ELF-1 (cell line): Measurements from ENCODE around the gene GCH1.
"Not testable (repeated sequence)": the region's sequence is repeated elsewhere in the genome, so short reads cannot be mapped to it uniquely, and the experiment has no call there.

Experiments
- DNase-seq: peaks from one replicate; pipeline ENCODE4 v3.0.0-alpha.2; 2016; ENCODE audit warnings: low read depth, low spot score

GCH1 gene

GRCh38 chr14:54902521-54903420 lies at the start of gene GCH1:
Gene GCH1, minus strand, starts transcription at chr14:54902826. Its CDS starts 163 bp downstream, at chr14:54902663.
- peak; percentile 91 for DNase-seq

GRCh38 chr14:54947230-54947629 lies 44.6 kb upstream of the GCH1 start:
- DNase-seq: no peak

- no peak for DNase-seq
Observed at GRCh38 chr14:54946500-54946899, 43.9 kb upstream of the GCH1 start.

- DNase-seq: no peak
Observed at GRCh38 chr14:54944737-54945391, 42.2 kb upstream of the GCH1 start.

GRCh38 chr14:54942913-54943312 lies 40.3 kb upstream of the GCH1 start:
- no peak for DNase-seq

GRCh38 chr14:54936816-54937215 lies 34.2 kb upstream of the GCH1 start:
- no peak for DNase-seq

- no peak for DNase-seq
Observed at GRCh38 chr14:54935958-54936357, 33.3 kb upstream of the GCH1 start.

GRCh38 chr14:54935100-54935499 lies 32.5 kb upstream of the GCH1 start:
- DNase-seq: no peak

- no peak for DNase-seq
Observed at GRCh38 chr14:54933006-54933405, 30.4 kb upstream of the GCH1 start.

- DNase-seq: no peak
Observed at GRCh38 chr14:54931598-54932340, 29.1 kb upstream of the GCH1 start.

- DNase-seq: no peak
Observed at GRCh38 chr14:54931101-54931500, 28.5 kb upstream of the GCH1 start.

- DNase-seq: no peak
Observed at GRCh38 chr14:54929556-54929955, 26.9 kb upstream of the GCH1 start.

GRCh38 chr14:54928216-54928615 lies 25.6 kb upstream of the GCH1 start:
- no peak for DNase-seq

- no peak for DNase-seq
Observed at GRCh38 chr14:54927551-54927950, 24.9 kb upstream of the GCH1 start.

- DNase-seq: not testable (repeated sequence)
Observed at GRCh38 chr14:54926570-54926969, 23.9 kb upstream of the GCH1 start.

GRCh38 chr14:54922598-54922997 lies 20.0 kb upstream of the GCH1 start:
- DNase-seq: peak; percentile 8

GRCh38 chr14:54920052-54920451 lies 17.4 kb upstream of the GCH1 start:
- no peak for DNase-seq

GRCh38 chr14:54919330-54919729 lies 16.7 kb upstream of the GCH1 start:
- DNase-seq: no peak

- no peak for DNase-seq
Observed at GRCh38 chr14:54918427-54918826, 15.8 kb upstream of the GCH1 start.

- no peak for DNase-seq
Observed at GRCh38 chr14:54916101-54916500, 13.5 kb upstream of the GCH1 start.

- DNase-seq: no peak
Observed at GRCh38 chr14:54909817-54910558, 7.4 kb upstream of the GCH1 start.

GRCh38 chr14:54908973-54909372 lies 6.3 kb upstream of the GCH1 start:
- not testable (repeated sequence) for DNase-seq
